GM12892 (cell line): ENCODE data around the gene SGIP1.
"Not testable (repeated sequence)": the region's sequence is repeated elsewhere in the genome, so short reads cannot be mapped to it uniquely, and the experiment has no call there.

ENCODE experiments used
- DNase-seq: peaks from one replicate; pipeline ENCODE4 v3.0.0; 2011; ENCODE audit not compliant: insufficient read length
- FAIRE-seq: peaks from 2 replicates; lab custom pipeline; 2011; peaks lifted over from hg19 to GRCh38; lab: Jason Lieb, UNC
- POLR2A ChIP-seq: IDR thresholded peaks from 2 replicates; pipeline ENCODE4 v1.6.1; 2011; ENCODE audit warnings: low read depth, low read length, control low read depth
- POLR2AphosphoS5 ChIP-seq: IDR thresholded peaks from 2 replicates; pipeline ENCODE4 v1.6.1; 2011; ENCODE audit warnings: low read depth, low read length, control low read depth
- TAF1 ChIP-seq: IDR thresholded peaks from 2 replicates; pipeline ENCODE4 v1.6.1; 2011; ENCODE audit warnings: low read depth, mild to moderate bottlenecking, control low read depth, low read length, borderline replicate concordance

SGIP1 gene

DNA sequence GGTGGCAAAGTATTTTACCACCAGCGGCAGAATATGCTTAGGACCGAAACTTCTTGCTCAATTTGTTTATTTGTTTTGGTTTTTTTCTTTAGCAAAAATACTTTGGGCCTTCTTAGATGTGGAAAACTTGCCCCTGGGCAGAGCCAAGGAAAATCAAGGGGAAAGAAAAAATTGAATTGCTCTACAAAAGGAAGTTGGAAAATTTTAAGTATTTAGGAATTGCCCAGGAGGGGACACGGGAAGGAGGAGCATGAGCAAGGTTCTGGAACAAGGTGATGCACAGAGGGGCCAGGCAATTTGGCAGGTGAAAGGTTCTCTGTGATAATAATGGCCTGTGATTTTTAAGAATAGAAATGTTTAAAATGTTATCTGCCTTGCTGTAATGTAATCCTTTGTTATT, 28.6 kb downstream of the SGIP1 start:
- TF ChIP-seq TAF1 (no peak), POLR2A (no peak), POLR2AphosphoS5 (no peak)
- FAIRE-seq = no peak
- DNase-seq = no peak

DNA sequence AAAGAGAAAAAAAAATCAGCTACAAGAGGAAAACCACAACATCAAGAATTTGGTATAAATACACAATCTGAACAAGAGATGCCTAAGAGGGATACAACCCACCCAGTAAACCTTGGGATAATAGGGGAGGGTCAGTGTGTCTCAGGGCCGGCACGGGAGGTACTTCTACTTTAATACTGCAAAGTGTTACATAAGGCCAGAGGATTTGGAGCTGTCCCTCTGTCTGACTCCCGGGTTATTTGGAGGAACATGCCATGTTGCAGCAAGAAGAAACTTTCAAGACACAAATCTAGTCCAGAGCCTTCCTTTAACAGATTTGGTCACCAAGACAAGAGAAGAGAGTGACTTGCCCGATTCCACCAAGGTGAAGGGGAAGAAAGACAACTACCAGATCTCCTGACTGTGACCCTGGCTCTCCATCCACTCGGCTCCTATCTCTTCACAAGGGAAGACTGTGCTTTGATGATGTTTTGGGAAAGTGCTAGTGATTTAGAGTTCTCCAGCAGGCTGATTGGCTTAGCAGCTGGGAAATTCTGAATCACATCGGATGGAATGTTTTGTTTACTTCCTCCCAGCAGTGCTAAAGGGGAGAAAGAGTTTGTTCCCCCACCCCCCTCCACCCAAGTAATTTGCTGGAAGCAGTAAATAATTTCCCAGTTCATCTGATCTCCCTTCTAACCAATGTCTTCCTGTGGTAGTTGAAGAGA, 29.3 kb downstream of the SGIP1 start:
- no peak for TF ChIP-seq TAF1
- no peak for TF ChIP-seq POLR2AphosphoS5
- TF ChIP-seq POLR2A = no peak
- FAIRE-seq (no peak), DNase-seq (no peak)

DNA sequence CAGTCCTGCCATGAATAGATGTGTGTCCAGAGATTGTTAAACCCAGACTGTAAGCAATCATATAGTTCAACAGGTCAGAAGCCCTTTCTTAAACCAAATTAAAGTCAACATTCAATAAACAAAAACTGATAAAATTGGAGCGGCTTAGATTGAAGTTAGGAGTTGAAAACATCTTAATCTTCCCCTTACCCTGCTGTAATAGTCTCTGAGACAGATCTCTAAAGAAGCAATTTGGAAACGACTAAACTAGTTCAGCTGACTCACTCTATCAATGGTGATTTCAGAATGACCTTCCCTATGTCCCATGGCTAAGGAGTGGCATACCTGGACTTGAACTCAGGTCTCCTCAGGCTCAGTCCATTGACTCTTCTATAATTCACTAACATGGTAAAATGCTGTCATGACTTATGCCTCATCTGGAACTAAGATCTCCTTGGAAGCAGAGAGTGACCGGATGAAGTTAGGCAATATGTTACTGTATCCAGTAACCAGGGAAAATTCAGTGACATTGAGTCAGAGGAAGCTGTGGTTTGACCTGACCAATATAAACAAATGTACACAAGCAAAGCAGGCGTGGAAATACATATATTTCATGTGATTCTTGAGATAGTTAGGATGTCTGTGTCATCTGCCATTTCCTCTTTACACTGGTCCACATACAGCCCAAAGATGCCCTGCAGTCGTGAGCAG, 30.1 kb downstream of the SGIP1 start:
- no peak for TF ChIP-seq POLR2AphosphoS5
- DNase-seq (no peak), FAIRE-seq (no peak)

DNA sequence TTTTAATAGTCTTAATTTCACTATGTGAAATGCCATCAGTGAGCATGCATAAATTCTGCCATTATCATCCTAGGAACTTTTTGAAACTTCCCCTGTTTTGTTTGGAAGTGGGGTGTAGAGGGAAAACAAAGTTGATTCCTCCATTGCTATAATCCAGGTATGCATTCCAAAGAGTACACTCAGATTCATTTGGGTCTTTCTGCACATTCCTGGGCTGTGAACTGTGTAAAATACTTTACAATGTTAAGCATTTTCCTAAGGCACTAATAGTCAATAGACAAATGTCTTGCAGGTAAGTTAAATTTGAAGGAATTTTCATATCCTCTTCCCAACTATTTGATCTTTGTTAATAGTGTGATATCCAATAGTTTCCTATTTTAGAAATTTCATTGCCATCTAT, 36.2 kb downstream of the SGIP1 start:
- no peak for TF ChIP-seq POLR2A
- no peak for TF ChIP-seq TAF1
- no peak for TF ChIP-seq POLR2AphosphoS5
- no peak for FAIRE-seq
- DNase-seq = no peak

DNA sequence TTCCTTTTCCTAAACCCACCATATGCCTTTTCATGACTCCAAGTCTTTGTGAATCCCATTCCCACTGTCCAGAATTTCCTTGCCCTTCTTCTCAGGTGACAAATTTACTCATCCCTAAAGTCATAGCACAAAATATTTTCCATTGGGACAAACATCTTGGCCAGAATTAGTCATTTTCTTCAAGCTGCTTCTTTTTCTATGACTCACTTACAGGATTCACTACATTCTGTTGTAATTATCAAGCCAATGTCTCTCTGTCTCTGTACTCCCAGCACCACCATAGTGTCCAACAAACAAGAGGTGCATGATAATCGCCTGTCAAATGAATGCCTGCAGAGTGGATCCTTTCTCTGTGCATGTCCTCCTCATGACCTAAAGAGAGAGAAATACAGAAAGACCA, 37.8 kb downstream of the SGIP1 start:
- DNase-seq (no peak), FAIRE-seq (no peak)
- no peak for TF ChIP-seq TAF1
- no peak for TF ChIP-seq POLR2AphosphoS5
- no peak for TF ChIP-seq POLR2A

DNA sequence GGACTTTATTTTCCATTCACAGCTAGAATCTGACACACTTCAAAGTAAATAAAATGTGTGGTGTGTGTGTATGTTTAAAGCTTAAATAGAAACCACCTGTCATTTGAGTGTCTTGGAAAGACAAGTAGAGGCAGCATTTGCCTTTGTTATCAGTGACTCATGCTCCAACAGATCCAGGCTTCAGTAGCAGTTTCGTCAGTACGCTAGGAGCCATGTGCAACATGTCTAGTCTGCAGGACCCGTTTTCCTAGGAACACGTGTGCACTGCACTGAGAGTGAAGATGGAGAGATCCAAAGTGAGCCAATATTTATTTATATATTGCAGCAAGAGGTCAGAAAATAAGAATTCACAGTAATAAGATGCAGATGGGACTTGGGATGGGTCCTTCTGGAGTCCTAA, 41.8 kb downstream of the SGIP1 start:
- DNase-seq (no peak), FAIRE-seq (no peak)
- TF ChIP-seq TAF1 = no peak
- no peak for TF ChIP-seq POLR2AphosphoS5
- TF ChIP-seq POLR2A = no peak

DNA sequence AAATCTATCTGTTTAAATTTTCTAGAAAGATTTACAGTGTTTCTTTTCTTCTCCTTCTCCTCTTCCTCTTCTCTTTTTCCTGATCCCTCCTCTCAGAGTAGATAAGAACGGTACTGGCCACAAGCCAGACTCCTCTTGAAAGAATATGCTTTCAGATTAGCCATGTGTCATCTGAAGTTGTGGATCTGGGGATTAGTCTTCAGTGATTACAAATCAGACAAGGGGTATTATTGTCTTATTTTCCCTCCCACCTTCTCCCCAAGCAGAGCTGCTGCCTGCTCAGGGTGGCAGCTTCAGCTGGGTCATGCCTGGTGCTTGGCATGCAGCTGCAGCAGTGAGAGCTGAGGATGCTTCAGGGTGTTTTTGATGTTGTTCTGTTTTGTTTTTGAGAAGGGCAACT, 42.7 kb downstream of the SGIP1 start:
- TF ChIP-seq TAF1 = no peak
- no peak for TF ChIP-seq POLR2AphosphoS5
- no peak for TF ChIP-seq POLR2A
- DNase-seq (no peak), FAIRE-seq (no peak)

DNA sequence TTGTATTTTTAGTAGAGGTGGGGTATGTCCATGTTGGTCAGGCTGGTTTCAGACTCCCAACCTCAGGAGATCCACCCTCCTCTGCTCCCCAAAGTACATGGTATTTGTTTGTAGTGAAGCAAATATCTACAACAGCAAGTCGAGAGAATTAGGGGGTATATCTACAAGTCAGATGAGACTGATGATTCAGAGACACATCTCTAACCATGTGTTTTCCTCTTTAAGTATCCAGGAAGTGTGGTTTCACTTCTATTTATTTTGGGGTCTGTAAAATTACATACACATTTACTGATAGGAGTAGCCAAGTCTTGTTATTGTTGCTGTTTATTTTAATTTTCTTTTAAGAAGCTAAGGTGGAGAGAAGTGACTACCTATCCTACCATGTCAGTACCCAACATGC, 44.9 kb downstream of the SGIP1 start:
- TF ChIP-seq TAF1 (no peak), POLR2AphosphoS5 (no peak), POLR2A (no peak)
- no peak for DNase-seq

DNA sequence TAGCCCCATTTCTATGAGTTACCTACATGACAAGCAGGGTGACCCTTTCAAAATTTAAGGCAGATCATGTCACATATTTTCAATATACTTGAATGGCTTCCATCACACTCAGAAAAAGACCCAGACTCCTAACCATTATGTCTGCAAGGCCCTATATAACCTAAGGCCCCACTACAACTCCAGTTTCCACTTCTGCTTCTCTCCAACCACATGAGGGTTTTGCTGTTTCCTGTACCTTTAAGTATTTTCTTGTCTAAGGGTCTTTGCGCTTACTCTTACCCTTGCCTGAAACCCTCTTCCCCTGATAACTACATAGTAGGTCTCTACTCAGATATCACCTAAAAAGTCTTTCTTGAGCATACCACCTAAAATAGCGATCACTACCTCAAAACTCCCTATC, 46.1 kb downstream of the SGIP1 start:
- FAIRE-seq (no peak), DNase-seq (no peak)
- TF ChIP-seq POLR2A = no peak
- TF ChIP-seq TAF1 = no peak
- TF ChIP-seq POLR2AphosphoS5 = no peak

More for the DNA sequence above, 44.9 kb downstream of the SGIP1 start:
- FAIRE-seq = no peak

DNA sequence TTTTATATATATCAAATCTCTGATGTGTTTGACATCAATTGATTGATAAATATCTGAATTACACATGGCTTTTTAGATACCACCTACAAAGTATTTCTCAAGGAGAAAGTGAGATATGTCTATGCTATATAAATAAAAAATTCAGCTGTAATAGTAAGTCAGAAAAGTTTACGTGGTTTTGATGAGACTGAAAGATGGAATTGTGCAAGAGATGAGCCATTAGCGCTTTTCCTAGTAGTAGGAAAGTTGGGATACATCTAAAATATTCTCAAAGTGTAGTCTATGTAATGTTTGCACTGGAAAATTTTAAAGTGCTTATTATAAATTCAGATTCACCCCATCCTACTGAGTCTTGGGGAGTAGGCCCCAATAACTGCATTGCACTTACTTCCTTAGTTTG, 49.1 kb downstream of the SGIP1 start:
- TF ChIP-seq POLR2A (no peak), TAF1 (no peak), POLR2AphosphoS5 (no peak)
- DNase-seq (no peak), FAIRE-seq (no peak)

DNA sequence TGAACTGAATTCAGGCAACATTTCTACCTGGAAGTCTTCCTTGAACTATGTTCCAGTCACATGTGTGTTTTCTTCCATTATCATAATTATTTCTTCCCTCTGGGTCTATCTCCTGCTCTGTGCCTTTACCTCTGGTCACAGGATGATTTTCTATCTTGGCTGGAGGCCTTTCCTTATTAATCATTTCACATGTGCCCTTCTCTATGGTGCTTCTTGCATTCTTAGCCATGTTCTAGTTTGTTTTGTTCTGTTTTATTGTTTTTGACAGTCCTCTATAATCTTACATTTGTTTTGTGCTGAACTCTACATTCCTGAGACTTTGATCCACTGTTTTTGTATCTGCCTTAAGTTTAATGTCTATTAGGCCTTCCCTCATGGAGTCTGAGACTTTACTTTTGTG, 51.0 kb downstream of the SGIP1 start:
- FAIRE-seq (no peak), DNase-seq (no peak)
- TF ChIP-seq POLR2A (no peak), POLR2AphosphoS5 (no peak), TAF1 (no peak)

DNA sequence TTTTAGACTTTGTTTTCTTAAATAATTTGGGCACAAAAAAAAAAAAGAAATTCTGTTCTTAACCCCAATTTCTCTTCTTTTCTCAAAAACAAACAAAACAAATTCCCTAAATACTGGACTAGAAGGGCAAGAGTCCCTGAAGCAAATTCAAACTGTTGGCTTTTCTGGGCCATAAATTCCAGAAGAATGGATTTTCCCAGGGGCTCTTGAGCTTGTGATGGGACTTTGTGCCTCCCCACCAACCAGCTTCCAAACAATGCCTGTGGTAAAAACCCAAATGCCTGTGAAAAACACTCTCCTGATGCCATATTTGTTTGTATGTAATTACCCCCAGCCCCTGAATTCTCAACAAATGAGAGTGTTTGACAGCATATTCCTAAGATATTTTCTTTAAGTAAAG, 55.4 kb downstream of the SGIP1 start:
- no peak for FAIRE-seq
- TF ChIP-seq POLR2A (no peak), TAF1 (no peak)
- no peak for DNase-seq

DNA sequence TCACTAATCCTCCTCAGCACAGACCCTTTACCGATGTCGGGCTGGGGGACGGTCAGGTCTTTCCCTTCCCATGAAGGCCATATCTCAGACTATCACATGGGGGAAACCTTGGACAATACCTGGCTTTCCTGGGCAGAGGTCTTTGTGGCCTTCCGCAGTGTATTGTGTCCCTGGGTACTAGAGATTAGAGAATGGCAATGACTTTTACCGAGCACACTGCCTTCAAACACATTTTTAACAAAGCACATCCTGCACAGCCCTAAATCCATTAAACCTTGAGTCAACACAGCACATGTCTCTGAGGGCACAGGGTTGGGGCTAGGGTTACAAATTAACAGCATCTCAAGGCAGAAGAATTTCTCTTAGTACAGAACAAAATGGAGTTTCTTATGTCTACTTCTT, 58.2 kb downstream of the SGIP1 start:
- not testable (repeated sequence) for DNase-seq, FAIRE-seq
